RPMI7951 (cell line): ENCODE data around the gene ORC3. TPM values are rescaled to one million over a fixed set of nuclear protein-coding genes. Genes with fewer than 3 reads are reported as not detected.

Experiments used
- DNase-seq: peaks from one replicate; pipeline ENCODE4 v3.0.0-alpha.2; 2012; ENCODE audit warnings: low read depth
- total RNA-seq: library from RNA; depleted of rRNA; stranded (reverse); fragments of >200 nt; shearing (Covaris generic); gene quantifications from 2 replicates; pipeline ENCODE4 v1.2.3, GENCODE V29; 2014; rRNA removed

The ORC3 gene
- total RNA-seq = 47.8 and 66.3 TPM in 2 replicates

GRCh38 chr6:87589693-87590416, at the start of gene ORC3, which contains the start of gene RARS2:
TSS of gene ORC3 (plus strand) at chr6:87590135. CDS start at chr6:87590169, 34 bp downstream.
TSS of gene RARS2 (minus strand) at chr6:87589987. CDS start at chr6:87589957, 30 bp downstream.
- peak; percentile 92 for DNase-seq

DNA sequence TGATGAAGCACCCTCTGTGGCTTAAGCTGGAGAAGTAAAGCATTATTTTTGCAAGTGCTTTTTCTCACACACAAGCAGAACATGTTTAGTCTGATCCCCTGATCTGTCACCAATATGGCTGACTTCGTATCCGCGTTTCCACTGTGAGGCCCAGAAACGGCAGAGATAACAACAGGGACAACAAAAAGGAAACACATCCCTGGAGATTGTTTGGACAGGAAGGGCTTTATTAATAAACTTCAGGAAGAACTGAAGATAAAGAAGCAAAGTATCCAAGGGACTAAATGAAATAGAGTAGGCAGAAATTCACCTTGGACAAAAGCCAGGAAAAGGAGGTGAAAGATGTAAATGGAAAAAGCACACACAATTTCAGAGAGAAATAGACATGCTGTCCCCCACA, 49.4 kb upstream of the ORC3 start:
- no peak for DNase-seq

GRCh38 chr6:87541041-87541440, 48.9 kb upstream of the ORC3 start:
- DNase-seq = no peak

GRCh38 chr6:87541744-87542143, 48.2 kb upstream of the ORC3 start:
- no peak for DNase-seq

DNA sequence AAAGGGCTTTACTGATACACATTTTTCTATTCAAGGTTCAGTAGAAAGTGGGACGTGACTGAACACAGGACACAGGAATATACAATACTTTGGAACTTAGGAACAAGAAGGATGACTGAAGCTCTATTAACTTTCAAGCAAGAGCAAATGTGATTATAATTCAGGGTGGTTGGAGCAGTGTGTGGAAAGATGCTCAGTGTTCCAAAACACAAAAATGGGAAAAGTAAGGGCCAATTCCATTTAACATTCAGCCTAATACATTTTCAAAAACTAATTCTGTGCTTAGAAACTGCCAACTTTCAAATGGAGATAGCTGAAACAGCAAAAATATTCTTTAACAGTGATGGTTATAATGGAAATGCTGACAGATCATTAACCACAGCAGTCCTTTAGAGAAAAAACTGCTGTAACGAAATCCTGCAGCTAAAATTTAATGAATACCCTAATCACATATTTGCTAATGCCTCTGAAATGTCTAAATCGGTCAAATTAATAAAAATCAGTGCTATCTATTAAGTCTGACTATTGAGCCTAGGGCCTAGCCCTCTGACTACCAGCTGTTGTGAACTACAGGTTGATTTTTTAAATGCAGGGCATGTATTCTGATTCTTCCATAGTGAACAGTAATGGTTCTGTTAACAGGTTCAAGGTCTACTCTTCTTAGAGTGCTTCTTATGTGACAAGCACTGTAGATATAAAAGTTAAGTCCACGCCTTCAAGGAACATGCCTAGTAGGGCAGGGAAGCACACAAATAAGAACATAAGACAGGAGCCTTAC, 46.0 kb upstream of the ORC3 start:
- DNase-seq = no peak

GRCh38 chr6:87544474-87544735, 45.5 kb upstream of the ORC3 start:
- no peak for DNase-seq

- DNase-seq = no peak
These were observed 38.1 kb upstream of the ORC3 start for GRCh38 chr6:87551799-87552198.

GRCh38 chr6:87553159-87553765, 36.7 kb upstream of the ORC3 start:
- DNase-seq = no peak

DNA sequence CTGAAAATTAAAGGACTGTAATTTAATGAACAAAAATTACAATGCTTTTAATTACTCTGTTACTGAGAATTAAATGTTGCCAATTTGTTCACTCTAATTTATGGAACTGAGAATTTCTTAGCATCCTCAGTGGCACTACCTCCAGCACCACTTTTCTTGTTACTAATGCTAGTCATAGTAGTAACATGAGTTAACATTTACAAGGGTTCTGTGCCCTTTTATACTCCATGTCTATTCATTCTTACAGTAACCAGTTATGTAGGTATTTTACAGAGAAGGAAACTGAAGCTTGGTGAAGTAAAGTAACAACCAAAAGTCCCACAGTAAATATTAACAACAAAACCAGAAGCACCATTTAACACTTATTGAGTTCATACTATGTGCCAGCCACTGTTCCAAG, 34.4 kb upstream of the ORC3 start:
- no peak for DNase-seq

GRCh38 chr6:87558446-87558845, 31.5 kb upstream of the ORC3 start:
- DNase-seq = peak; percentile 7

DNA sequence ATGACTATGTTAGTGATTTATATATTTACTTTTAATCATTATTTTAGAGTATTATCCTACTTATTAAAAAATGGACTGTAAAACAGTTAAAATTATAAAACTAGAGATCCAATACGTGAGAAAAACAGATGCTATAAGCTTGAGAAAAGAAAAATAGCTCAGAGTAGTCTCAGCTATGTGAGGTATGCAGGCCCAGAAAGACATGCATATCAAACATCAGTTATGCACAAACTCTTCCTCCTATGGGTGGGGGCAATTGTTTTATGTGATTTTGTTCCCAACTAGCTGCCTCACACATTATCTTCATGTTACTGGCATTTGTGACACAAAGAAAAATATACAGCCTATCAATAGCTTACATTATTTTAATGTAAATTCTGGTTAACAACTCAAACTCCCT, 28.9 kb upstream of the ORC3 start:
- DNase-seq = no peak

- DNase-seq = no peak
These were observed 17.9 kb upstream of the ORC3 start for GRCh38 chr6:87572021-87572420.

DNA sequence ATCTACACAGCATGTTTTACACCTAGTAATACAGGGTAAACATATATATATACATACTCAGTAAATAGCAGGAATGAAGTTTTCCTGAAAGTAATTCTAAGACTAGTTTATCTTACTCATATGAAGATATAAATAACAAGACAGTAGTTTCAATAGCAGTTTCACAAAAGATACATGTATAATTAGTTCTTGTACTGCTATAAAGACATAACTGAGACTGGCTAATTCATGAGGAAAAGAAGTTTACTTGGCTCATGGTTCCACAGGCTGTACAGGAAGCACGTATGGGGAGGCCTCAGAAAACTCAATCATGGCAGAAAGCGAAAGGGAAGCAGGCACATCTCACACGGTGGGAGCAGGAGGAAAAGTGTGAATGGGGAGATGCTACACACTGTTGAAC, 17.1 kb upstream of the ORC3 start:
- no peak for DNase-seq

- DNase-seq = no peak
These were observed 16.5 kb upstream of the ORC3 start for GRCh38 chr6:87573307-87574024.

GRCh38 chr6:87574237-87574804, 15.6 kb upstream of the ORC3 start:
- DNase-seq = no peak

DNA sequence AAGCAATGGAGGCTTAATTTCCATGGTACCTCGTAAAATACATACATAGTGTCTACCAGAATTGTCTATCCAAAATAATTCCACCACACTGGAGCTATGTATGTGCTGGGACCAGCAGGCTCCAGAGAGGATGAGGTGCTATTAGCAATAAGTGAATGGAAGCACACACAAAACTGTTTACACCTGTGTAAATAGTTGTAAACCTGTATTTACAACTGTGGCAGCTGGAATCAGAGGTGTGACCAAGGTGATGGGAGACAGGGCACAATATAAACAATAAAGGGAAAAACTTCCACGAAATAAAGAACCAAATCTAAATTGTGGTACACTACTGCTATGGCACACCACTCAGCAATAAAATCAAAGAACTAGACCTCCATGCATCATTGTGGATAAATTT, 14.5 kb upstream of the ORC3 start:
- DNase-seq = no peak

DNA sequence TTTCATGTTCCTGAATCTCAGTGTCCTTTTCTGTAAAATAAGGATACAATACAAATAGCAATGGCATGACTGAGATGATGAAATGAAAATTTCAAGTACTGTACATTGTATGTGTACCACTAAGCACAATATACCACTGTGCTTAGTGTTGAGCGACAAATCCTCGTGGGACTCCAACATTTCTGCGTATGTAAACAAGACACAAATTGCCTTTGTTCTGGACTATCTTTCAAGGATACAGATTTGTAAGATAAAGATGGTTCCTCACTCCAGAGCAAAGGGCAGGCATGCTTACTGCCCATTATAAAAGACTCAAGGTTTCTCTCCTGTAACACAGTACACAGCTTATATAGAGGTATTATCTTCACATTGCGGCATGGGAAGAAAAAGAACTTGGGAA, 6.1 kb upstream of the ORC3 start:
- no peak for DNase-seq

DNA sequence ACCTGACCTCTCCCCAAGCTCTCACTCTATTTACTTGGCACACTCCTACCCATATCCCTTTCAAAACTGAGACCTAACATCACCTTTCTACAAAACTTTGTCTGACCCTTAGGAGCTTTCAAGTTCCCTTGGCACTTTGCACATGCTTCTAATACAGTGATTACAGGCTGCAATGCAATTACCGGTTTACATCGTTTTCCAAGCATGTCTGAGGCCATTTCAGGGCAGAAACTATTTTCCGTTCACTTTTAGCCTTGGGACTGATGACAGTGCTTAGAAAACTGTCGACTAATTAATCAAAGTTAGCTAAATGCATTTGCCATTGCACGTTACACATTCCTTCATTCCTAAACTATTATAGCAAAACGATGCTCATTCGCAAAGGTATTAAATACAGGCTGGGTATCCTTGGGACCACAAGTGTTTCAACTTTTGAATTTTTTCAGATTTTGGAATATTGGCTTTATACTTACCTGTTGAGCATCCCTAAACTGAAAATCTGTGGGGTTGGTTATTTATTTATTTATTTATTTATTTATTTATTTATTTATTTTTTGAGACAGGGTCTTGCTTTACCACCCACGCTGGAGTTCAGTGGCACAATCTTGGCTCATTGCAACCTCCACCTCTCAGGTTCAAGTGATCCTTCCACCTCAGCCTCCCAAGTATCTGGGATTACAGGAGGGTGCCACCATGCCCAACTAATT, 3.4 kb upstream of the ORC3 start:
- no peak for DNase-seq

GRCh38 chr6:87588756-87589407, 1.1 kb upstream of the ORC3 start:
- no peak for DNase-seq

GRCh38 chr6:87590417-87590880, 514 bp downstream of the ORC3 start:
- no peak for DNase-seq

GRCh38 chr6:87590990-87591389, 1.1 kb downstream of the ORC3 start:
- peak; percentile 4 for DNase-seq
